Thyroid gland (tissue), 4 donors: Measurements from ENCODE around the gene PRKD2.

Experiments used
- CTCF ChIP-seq, 6 experiments: fragments of 200-600 bp in 3 of 6; fragments of 450-650 bp in 3 of 6; sonication (generic) in 3 of 6; IDR thresholded peaks; one replicate each; pipeline ENCODE4 v1.5.1; 2016 to 2019; ENCODE audit warnings: antibody characterized with exemption in 6 of 6, mild to moderate bottlenecking in 2 of 6, inconsistent platforms in 1 of 6, moderate library complexity in 1 of 6
- POLR2A ChIP-seq, 2 donors: fragments of 450-650 bp; IDR thresholded peaks; one replicate each; pipeline ENCODE4 v1.6.1; 2017; ENCODE audit warnings: antibody characterized with exemption in 2 of 2, mild to moderate bottlenecking in 2 of 2, moderate library complexity in 1 of 2

- TF ChIP-seq CTCF (IDR thresholded peaks at IDR 0.05) = no peak
- no peak for TF ChIP-seq POLR2A (IDR thresholded peaks at IDR 0.05)
Observed at GRCh38 chr19:46656541-46656940, 60.4 kb downstream of the PRKD2 start.
